MM.1S (cell line): ENCODE measurements around the gene ZFYVE28.

Experiments used
- DNase-seq: peaks from one replicate; pipeline ENCODE4 v3.0.0-alpha.2; 2015
- H2AFZ ChIP-seq: fragments of 300-600 bp; sonication (generic); 2 replicates; pipeline ENCODE4 v1.6.0; 2016; ENCODE audit warnings: antibody characterized with exemption, low read length
- H3F3A ChIP-seq: fragments of 300-600 bp; sonication (generic); 2 replicates; pipeline ENCODE4 v1.6.1; 2016; ENCODE audit warnings: mild to moderate bottlenecking, antibody characterized with exemption, low read length, moderate library complexity, mixed read lengths; ENCODE audit not compliant: insufficient read depth
- H3K27ac ChIP-seq: fragments of 300-600 bp; sonication (generic); 2 replicates; pipeline ENCODE4 v1.5.1; 2016; ENCODE audit warnings: mild to moderate bottlenecking, low read length
- H3K27me3 ChIP-seq: fragments of 300-600 bp; sonication (generic); replicated peaks from 2 replicates; pipeline ENCODE4 v1.6.0; 2016; ENCODE audit warnings: low read length; ENCODE audit not compliant: insufficient read depth
- H3K36me3 ChIP-seq: fragments of 300-600 bp; sonication (generic); replicated peaks from 2 replicates; pipeline ENCODE4 v1.6.1; 2016; ENCODE audit warnings: mild to moderate bottlenecking, low read length, mixed read lengths; ENCODE audit not compliant: insufficient read depth
- H3K4me1 ChIP-seq: fragments of 300-600 bp; sonication (generic); 2 replicates; pipeline ENCODE4 v1.6.1; 2016; ENCODE audit warnings: low read length, mixed read lengths
- H3K4me2 ChIP-seq: fragments of 300-600 bp; sonication (generic); 2 replicates; pipeline ENCODE4 v1.6.0; 2016; ENCODE audit warnings: low read depth, low read length
- H3K4me3 ChIP-seq: fragments of 300-600 bp; sonication (generic); 2 replicates; pipeline ENCODE4 v1.5.1; 2016; ENCODE audit warnings: low read length, mixed read lengths
- H3K79me2 ChIP-seq: fragments of 300-600 bp; sonication (generic); 2 replicates; pipeline ENCODE4 v1.6.1; 2016; ENCODE audit warnings: mixed run types, low read length, mixed read lengths
- H3K9ac ChIP-seq: fragments of 300-600 bp; sonication (generic); 2 replicates; pipeline ENCODE4 v1.6.1; 2016; ENCODE audit warnings: low read length, mixed read lengths
- H3K9me2 ChIP-seq: fragments of 300-600 bp; sonication (generic); replicated peaks from 2 replicates; pipeline ENCODE4 v1.6.1; 2016; ENCODE audit warnings: mild to moderate bottlenecking, low read length, mixed read lengths; ENCODE audit not compliant: insufficient read depth
- H3K9me3 ChIP-seq: fragments of 300-600 bp; sonication (generic); replicated peaks from 2 replicates; pipeline ENCODE4 v1.6.1; 2016; ENCODE audit warnings: mild to moderate bottlenecking, low read length, mixed read lengths; ENCODE audit not compliant: insufficient read depth
- H4K20me1 ChIP-seq: fragments of 300-600 bp; sonication (generic); 2 replicates; pipeline ENCODE4 v1.6.1; 2016; ENCODE audit warnings: mild to moderate bottlenecking, low read length, moderate library complexity, mixed read lengths; ENCODE audit not compliant: insufficient read depth
- EZH2 ChIP-seq: fragments of 300-600 bp; sonication (generic); optimal IDR thresholded peaks from 2 replicates; pipeline ENCODE3; 2017; ENCODE audit warnings: low read depth, mild to moderate bottlenecking, antibody characterized with exemption, low read length, mixed read lengths
- EZH2phosphoT487 ChIP-seq: fragments of 300-600 bp; sonication (generic); IDR thresholded peaks from 2 replicates; pipeline ENCODE4 v1.6.1; 2018; ENCODE audit warnings: antibody characterized with exemption, low read length
- TF ChIP-seq, protein P1 (sequence below): fragments of 300-600 bp; sonication (generic); IDR thresholded peaks from 2 replicates; pipeline ENCODE4 v1.5.1; 2016; ENCODE audit warnings: antibody characterized with exemption, low read length, mixed read lengths

ZFYVE28 gene

DNA sequence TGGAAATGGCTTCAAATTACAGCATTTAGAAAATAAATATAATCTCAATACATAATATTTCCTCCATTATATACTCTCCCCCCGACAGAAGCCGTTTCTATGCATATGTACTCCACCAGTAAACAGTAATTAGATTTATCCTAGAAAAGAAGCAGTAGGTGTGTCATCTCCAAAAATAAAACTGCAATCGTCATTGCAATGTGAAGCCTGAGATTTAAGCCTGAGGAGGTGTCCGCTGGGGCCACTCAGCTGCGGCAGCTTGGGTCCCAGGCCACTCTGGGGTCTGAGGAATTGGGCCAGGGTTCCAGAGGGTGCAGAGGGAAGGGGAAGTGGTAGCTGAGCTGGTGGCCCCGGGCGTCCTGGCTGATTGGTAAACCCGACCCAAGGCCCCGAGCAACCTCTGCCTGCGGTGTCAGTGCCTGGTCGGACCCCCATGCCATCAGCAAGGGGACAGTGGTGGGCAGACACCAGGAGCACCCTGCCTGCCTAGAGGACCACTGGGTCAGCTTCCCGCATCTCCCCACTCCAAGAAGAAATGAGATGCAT is 148.8 kb downstream of the ZFYVE28 start:
- H3K9ac ChIP-seq, result no peak overlapping the region
- no peaks in the 10 kb centered on the region for H4K20me1 ChIP-seq
- no peaks in the 10 kb centered on the region for H3K36me3 ChIP-seq
- TF ChIP-seq EZH2 (no peak), EZH2phosphoT487 (no peak)
- TF ChIP-seq, protein P1, sequence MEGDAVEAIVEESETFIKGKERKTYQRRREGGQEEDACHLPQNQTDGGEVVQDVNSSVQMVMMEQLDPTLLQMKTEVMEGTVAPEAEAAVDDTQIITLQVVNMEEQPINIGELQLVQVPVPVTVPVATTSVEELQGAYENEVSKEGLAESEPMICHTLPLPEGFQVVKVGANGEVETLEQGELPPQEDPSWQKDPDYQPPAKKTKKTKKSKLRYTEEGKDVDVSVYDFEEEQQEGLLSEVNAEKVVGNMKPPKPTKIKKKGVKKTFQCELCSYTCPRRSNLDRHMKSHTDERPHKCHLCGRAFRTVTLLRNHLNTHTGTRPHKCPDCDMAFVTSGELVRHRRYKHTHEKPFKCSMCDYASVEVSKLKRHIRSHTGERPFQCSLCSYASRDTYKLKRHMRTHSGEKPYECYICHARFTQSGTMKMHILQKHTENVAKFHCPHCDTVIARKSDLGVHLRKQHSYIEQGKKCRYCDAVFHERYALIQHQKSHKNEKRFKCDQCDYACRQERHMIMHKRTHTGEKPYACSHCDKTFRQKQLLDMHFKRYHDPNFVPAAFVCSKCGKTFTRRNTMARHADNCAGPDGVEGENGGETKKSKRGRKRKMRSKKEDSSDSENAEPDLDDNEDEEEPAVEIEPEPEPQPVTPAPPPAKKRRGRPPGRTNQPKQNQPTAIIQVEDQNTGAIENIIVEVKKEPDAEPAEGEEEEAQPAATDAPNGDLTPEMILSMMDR, result no peak
- peaks cover 2% of the 10 kb centered on the region for H3K4me1 ChIP-seq
- DNase-seq, result no peak
- H3K4me2 ChIP-seq, result no peak overlapping the region
- H3K9me2 ChIP-seq, result no peaks in the 10 kb centered on the region
- no peak overlapping the region for H3K4me3 ChIP-seq
- no peaks in the 10 kb centered on the region for H3K79me2 ChIP-seq
- H3K27ac ChIP-seq, result no peak overlapping the region
- H2AFZ ChIP-seq, result no peak overlapping the region
- no peaks in the 10 kb centered on the region for H3K9me3 ChIP-seq
- H3K27me3 ChIP-seq, result no peaks in the 10 kb centered on the region
- no peaks in the 10 kb centered on the region for H3F3A ChIP-seq

DNA sequence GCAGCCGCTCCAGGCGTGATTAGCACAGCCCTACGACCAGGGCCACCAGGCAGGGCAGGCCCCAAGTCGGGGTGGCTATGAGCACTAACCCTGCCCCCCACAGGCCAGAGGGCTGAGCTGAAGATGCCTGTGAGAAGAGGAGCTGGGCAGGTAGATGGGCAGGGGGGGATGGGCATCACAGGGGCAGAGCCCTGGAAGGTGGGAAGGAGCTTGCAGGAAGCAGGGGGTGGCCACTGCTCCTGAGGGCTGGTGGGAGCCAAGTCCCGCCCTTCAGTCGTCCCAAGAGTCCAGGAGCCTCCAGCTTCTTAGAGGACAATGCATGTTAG is 149.3 kb downstream of the ZFYVE28 start:
- no peaks in the 10 kb centered on the region for H3K27me3 ChIP-seq
- no peaks in the 10 kb centered on the region for H3K9me2 ChIP-seq
- H3K4me2 ChIP-seq, result no peak overlapping the region
- H3K9me3 ChIP-seq, result no peaks in the 10 kb centered on the region
- no peak overlapping the region for H3K27ac ChIP-seq
- H3K9ac ChIP-seq, result no peak overlapping the region
- H3K79me2 ChIP-seq, result no peaks in the 10 kb centered on the region
- no peaks in the 10 kb centered on the region for H4K20me1 ChIP-seq
- H3K4me3 ChIP-seq, result no peak overlapping the region
- DNase-seq, result no peak
- H3K36me3 ChIP-seq, result no peaks in the 10 kb centered on the region
- H2AFZ ChIP-seq, result no peak overlapping the region
- H3K4me1 ChIP-seq, result peaks cover 7% of the 10 kb centered on the region
- peaks cover 3% of the 10 kb centered on the region; the same call in 1 of the 2 replicates for H3F3A ChIP-seq
- no peak for TF ChIP-seq EZH2phosphoT487
- TF ChIP-seq, protein P1, result no peak
- no peak for TF ChIP-seq EZH2

DNA sequence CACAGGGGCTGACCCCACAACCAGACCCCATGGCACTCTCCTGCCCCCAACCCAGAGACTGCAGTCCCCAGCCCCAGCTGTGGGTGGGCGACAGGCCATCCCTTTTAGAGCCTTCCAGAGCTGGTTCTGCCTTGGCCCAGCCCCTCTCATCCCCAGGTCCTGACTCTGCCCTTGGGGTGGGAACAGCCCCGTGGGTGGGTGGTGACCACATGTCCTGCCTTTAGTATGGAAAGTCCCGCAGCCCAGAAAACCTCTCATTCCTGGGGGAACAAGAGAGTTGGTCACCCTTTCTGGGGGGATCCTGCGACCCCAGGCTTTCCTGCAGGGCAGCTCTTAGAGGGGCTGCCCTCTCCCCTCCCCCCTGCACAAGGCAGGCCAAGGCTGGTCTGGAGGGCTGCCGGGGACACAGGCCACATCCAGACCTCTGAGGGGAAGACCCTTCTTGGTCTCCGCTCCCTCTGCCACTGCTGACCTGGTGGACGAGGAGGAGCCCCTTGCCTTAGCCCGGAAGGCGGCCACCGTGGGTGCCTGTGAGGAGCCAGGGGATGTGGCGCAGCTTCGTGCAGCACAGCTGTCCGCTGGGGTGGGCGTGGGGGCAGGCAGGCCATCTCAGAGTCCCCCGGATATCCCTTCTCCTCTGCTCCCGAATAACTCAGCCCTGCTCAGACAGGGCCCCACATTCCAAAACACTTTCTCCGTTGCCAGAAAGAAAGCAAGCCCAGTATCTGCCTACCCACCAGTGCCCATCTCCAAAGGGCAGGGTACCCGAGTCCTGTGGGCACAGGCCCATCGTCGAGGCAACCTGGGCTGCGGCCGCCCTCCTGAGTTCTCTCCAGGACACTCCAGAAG is 149.9 kb downstream of the ZFYVE28 start:
- no peak overlapping the region for H3K9ac ChIP-seq
- H3K79me2 ChIP-seq, result no peaks in the 10 kb centered on the region
- H3K9me2 ChIP-seq, result no peaks in the 10 kb centered on the region
- no peak overlapping the region for H2AFZ ChIP-seq
- TF ChIP-seq EZH2phosphoT487, result no peak
- TF ChIP-seq, protein P1, result no peak
- TF ChIP-seq EZH2, result no peak
- no peaks in the 10 kb centered on the region for H4K20me1 ChIP-seq
- no peak overlapping the region for H3K4me3 ChIP-seq
- H3F3A ChIP-seq, result peaks cover 9% of the 10 kb centered on the region
- peaks cover 13% of the 10 kb centered on the region for H3K4me1 ChIP-seq
- H3K9me3 ChIP-seq, result no peaks in the 10 kb centered on the region
- no peak for DNase-seq
- no peaks in the 10 kb centered on the region for H3K36me3 ChIP-seq
- no peak overlapping the region for H3K27ac ChIP-seq
- H3K4me2 ChIP-seq, result no peak overlapping the region
- H3K27me3 ChIP-seq, result no peaks in the 10 kb centered on the region
